DND-41 (cell line): ENCODE data around the gene PABPN1L.
A peak's percentile ranks its signal among the peaks of the same experiment; 100 is the strongest.

Source experiments
- CTCF ChIP-seq: IDR thresholded peaks from 2 replicates; pipeline ENCODE4 v1.5.1; 2012; ENCODE audit warnings: borderline replicate concordance, low read length, moderate library complexity, mild to moderate bottlenecking; ENCODE audit not compliant: poor library complexity, severe bottlenecking; ENCODE audit errors: extremely low read depth
- EZH2 ChIP-seq: IDR thresholded peaks from 3 replicates; pipeline ENCODE4 v1.6.1; 2012; ENCODE audit warnings: borderline replicate concordance, low read depth, mild to moderate bottlenecking, moderate library complexity, low read length, inconsistent platforms; ENCODE audit not compliant: severe bottlenecking

DNA sequence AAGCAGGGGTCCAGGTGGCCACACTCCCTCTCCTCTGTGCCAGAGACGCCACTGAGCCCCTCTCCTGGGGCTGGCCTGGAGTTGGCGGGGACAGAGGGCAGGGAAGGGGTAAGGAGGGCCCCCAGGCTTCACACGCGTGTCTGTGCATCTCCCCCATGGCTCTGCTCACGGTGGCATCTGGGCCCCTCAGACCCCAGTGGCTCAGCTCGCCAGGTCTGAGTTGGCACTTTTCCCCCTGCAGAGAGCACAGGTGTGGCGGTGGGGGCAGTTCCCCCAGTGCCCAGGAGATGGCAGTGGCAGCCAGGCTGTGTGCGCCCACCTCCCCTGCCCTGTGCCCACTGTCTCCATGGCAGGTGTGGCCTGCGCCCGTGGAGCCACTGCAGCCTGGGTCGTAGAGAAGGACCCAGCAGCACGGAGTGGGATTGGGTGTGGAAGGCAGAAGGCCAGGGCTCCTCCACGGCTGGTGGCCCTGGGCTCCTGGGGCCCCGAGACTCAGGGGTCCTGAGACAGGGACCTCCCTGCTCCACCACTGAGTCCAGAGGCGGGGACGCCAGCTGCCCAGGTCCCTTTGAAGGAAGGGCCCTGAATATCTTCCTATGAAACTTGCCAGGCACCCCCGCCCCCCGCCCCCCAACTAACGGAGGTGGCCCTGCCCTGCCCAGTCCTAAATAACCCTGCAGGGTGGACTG is 50.4 kb downstream of the PABPN1L start:
- TF ChIP-seq CTCF = peak; percentile 98
- no peak for TF ChIP-seq EZH2
